SK-MEL-5 (cell line): ENCODE data around the gene CNPY1. TPM values are rescaled to one million over a fixed set of nuclear protein-coding genes. Genes with fewer than 3 reads are reported as not detected.

Source experiments
- DNase-seq: peaks from one replicate; pipeline ENCODE4 v3.0.0-alpha.2; 2016; ENCODE audit warnings: low read depth, low spot score
- in situ Hi-C: cut with HindIII; loops from 2 replicates; pipeline ENCODE4 v1.10.0; 2016; ENCODE audit warnings: low sequenced_read_pairs, high pct_unique_total_duplicates, low pct_unique_long_range_greater_than_20kb
- total RNA-seq: library from RNA; depleted of rRNA; stranded (reverse); fragments of >200 nt; shearing (Covaris generic); gene quantifications from 2 replicates; pipeline ENCODE4 v1.2.3, GENCODE V29; 2014

Gene CNPY1
- total RNA-seq, 1 experiment from 2014 or later = not detected

GRCh38 chr7:155581107-155581830 is 34.9 kb upstream of the CNPY1 start:
- in situ Hi-C loops = no loop called here
- DNase-seq = no peak

GRCh38 chr7:155580367-155580766 is 34.0 kb upstream of the CNPY1 start:
- in situ Hi-C loops = no loop called here
- DNase-seq = no peak

- in situ Hi-C loops = no loop called here
- no peak for DNase-seq
Observed at GRCh38 chr7:155579565-155579964, 33.2 kb upstream of the CNPY1 start.

- in situ Hi-C loops = no loop called here
- no peak for DNase-seq
Observed at GRCh38 chr7:155578016-155578415, 31.7 kb upstream of the CNPY1 start.

GRCh38 chr7:155577509-155577905 is 31.1 kb upstream of the CNPY1 start:
- in situ Hi-C loops = no loop called here
- no peak for DNase-seq

GRCh38 chr7:155576900-155577508 is 30.6 kb upstream of the CNPY1 start:
- no peak for DNase-seq
- in situ Hi-C loops = no loop called here

- DNase-seq = no peak
- in situ Hi-C loops = no loop called here
Observed at GRCh38 chr7:155576416-155576815, 30.1 kb upstream of the CNPY1 start.

GRCh38 chr7:155574556-155575290 is 28.4 kb upstream of the CNPY1 start:
- in situ Hi-C loops = no loop called here
- DNase-seq = no peak

- no peak for DNase-seq
- in situ Hi-C loops = no loop called here
Observed at GRCh38 chr7:155571581-155572345, 25.4 kb upstream of the CNPY1 start.

GRCh38 chr7:155570991-155571390 is 24.6 kb upstream of the CNPY1 start:
- in situ Hi-C loops = no loop called here
- DNase-seq = no peak

- no peak for DNase-seq
- in situ Hi-C loops = no loop called here
Observed at GRCh38 chr7:155570171-155570958, 24.0 kb upstream of the CNPY1 start.

- DNase-seq = no peak
- in situ Hi-C loops = no loop called here
Observed at GRCh38 chr7:155569681-155570080, 23.3 kb upstream of the CNPY1 start.

GRCh38 chr7:155568842-155569494 is 22.6 kb upstream of the CNPY1 start:
- no peak for DNase-seq
- in situ Hi-C loops = no loop called here

- in situ Hi-C loops = no loop called here
- no peak for DNase-seq
Observed at GRCh38 chr7:155568333-155568660, 21.9 kb upstream of the CNPY1 start.

- no peak for DNase-seq
- in situ Hi-C loops = no loop called here
Observed at GRCh38 chr7:155567646-155568332, 21.4 kb upstream of the CNPY1 start.

- in situ Hi-C loops = no loop called here
- no peak for DNase-seq
Observed at GRCh38 chr7:155566011-155566836, 19.9 kb upstream of the CNPY1 start.
